ENCODE measurements around the gene AQP4.

The AQP4 gene, protein sequence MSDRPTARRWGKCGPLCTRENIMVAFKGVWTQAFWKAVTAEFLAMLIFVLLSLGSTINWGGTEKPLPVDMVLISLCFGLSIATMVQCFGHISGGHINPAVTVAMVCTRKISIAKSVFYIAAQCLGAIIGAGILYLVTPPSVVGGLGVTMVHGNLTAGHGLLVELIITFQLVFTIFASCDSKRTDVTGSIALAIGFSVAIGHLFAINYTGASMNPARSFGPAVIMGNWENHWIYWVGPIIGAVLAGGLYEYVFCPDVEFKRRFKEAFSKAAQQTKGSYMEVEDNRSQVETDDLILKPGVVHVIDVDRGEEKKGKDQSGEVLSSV

DNA sequence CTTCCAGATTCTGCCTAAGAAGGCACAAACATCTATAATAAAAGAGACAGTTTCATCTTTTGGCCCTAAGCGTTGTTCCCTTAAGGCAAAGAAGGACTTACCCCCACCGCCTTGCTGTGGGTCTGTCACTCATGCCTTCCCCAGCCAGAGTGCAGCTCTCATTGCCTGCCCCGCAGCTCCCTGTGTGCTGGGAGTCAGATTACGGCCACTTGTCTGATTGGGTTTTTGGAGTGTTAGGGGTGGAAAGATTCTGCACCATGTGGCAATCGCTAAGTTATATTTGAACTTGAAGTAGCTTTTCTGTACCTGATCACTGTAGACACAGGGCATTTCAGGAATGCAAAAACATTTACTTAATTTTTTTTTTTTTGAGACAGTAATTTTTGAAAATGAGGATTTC, at the start of gene AQP4:
Gene AQP4 (minus strand): TSS at position 151 of the 400 bp plus-strand sequence. CDS start 18 bp downstream, at position 133.
- no peak within 1 kb of the TSS for H3K4me3 ChIP-seq (replicated peaks in 1 of 2; ENCODE audit: low read depth in 2 of 2, low read length in 2 of 2)
- no peak for TF ChIP-seq CTCF (IDR thresholded peaks at IDR 0.05; ENCODE audit: low read depth, low read length)
- DNase-seq (ENCODE audit: low read depth in 2 of 2), result no peak

GRCh38 chr18:26911840-26912239, 46.3 kb upstream of the AQP4 start:
- DNase-seq (ENCODE audit: low read depth in 2 of 2), result no peak
- H3K4me3 ChIP-seq (replicated peaks in 1 of 2; ENCODE audit: low read depth in 2 of 2, low read length in 2 of 2), result no peak overlapping the region
- no peak for TF ChIP-seq CTCF (IDR thresholded peaks at IDR 0.05; ENCODE audit: low read depth, low read length)

DNA sequence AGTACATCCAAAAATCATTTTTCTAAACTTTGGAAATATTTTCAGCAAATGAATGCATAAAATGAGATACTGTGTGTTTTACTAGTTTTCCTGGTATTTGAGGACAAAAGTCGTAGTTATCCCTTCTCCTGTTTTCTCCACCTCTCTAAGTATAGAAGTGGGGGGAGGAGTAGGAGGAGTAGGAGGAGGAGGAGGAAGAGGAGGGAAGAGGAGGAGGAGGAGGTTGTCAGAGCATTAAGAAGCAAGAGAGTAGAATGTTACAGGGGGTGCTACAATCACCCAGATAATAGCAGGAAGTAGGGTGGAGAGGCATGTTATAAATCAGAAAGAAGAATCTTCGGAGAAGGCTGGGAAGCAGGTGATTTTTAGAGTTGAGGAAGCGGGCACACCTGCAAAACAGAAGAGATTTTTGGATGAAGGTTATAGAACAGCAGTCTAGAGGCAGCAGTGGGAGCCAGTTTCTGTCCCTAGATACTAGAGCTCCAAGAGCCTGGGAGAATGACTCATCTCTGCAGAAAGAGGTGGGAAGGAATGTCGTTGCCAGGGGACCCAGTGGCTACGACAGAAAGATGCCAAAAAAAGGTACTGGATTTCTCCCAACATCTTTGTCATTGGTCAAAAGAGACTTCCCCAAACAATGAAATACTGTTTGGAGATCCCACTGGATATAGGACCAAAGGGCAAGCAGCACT, 44.2 kb upstream of the AQP4 start:
- DNase-seq (ENCODE audit: low read depth in 2 of 2), result no peak
- no peak for TF ChIP-seq CTCF (IDR thresholded peaks at IDR 0.05; ENCODE audit: low read depth, low read length)

DNA sequence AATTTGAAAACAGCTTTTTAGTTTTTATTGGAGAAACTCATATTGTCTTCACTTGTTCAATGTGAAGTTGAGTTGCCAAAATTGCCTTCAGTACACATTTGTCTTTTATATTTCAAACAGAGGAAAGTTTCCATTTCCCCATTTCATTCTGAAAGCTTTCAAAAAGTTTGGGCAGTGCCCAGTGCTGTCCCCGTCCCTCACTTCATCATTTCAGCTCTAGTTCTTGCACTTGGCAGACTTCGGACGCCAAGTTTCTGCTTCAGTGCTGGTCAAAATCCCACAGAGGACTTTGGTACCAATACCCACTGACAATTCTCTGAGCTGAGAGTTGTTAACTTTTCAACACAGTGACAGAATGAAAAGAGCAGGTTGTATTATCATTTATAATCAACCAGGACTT, 43.4 kb upstream of the AQP4 start:
- DNase-seq (ENCODE audit: low read depth in 2 of 2), result no peak
- no peak for TF ChIP-seq CTCF (IDR thresholded peaks at IDR 0.05; ENCODE audit: low read depth, low read length)

More for the DNA sequence above, 44.2 kb upstream of the AQP4 start:
- no peak overlapping the region for H3K4me3 ChIP-seq (replicated peaks in 1 of 2; ENCODE audit: low read depth in 2 of 2, low read length in 2 of 2)

DNA sequence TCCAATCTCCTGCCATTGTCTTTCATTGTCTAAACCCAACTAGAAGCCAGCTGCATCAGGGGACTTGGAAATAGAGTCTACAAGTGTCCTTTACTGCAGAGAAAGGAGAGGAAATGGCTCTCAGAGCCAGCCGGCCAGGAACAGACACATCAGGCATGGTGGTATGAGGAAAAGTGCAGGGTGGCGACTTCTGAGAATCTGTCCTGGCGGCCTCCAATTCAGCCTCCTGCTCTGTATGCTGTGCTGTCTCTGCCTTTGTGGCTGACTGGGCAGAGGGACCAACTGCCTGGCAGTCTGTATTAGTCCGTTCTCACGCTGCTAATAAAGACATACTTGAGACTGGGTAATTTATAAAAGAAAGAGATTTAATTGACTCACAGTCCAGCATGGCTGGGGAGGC, 36.8 kb upstream of the AQP4 start:
- H3K4me3 ChIP-seq (replicated peaks in 1 of 2; ENCODE audit: low read depth in 2 of 2, low read length in 2 of 2), result no peak overlapping the region
- TF ChIP-seq CTCF (IDR thresholded peaks at IDR 0.05; ENCODE audit: low read depth, low read length), result no peak
- DNase-seq (ENCODE audit: low read depth in 2 of 2), result no peak

More for the DNA sequence above, 43.4 kb upstream of the AQP4 start:
- no peak overlapping the region for H3K4me3 ChIP-seq (replicated peaks in 1 of 2; ENCODE audit: low read depth in 2 of 2, low read length in 2 of 2)

DNA sequence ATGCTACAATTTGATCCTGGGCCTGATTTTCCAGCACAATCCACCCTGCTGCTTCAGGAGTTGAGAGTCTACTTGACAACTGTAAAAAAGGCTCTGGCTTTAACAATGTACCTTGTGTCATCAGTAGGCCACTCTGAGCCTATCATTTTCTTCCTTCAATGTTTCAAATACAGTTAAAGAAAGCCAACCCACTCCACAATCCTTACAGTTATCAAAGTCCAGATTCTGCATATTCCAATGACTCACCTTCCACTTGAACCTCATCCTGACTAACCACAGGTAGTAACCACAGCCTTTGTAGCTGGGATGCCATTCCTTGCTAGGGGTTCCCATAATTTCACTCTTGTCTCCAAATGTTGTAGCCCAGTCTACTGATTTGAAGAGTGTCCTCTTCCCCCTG, 35.5 kb upstream of the AQP4 start:
- DNase-seq (ENCODE audit: low read depth in 2 of 2), result no peak
- TF ChIP-seq CTCF (IDR thresholded peaks at IDR 0.05; ENCODE audit: low read depth, low read length), result no peak
- H3K4me3 ChIP-seq (replicated peaks in 1 of 2; ENCODE audit: low read depth in 2 of 2, low read length in 2 of 2), result no peak overlapping the region
